Activated T-cell treated with anti-CD3 and anti-CD28 coated beads, Interleukin-2, amount 50 U/mL, for 4 hours (primary cell): ENCODE data around the gene RNF144A. TPM values are rescaled to one million over a fixed set of nuclear protein-coding genes. Genes with fewer than 3 reads are reported as not detected.

Experiments
- ATAC-seq, 2 donors: fragments of 200-7000 bp; cut with Tn5 transposase; one replicate each; pipeline ENCODE4 v1.10.0; 2021
- DNase-seq: peaks from one replicate; pipeline ENCODE4 v3.0.0-alpha.2; 2020
- H3K27me3 Mint-ChIP-seq: one replicate; pipeline ENCODE4 v1.8.0; 2021; ENCODE audit warnings: low read depth, mixed read lengths
- H3K36me3 Mint-ChIP-seq: one replicate; pipeline ENCODE4 v1.8.0; 2022; ENCODE audit warnings: mixed read lengths; ENCODE audit not compliant: insufficient read depth
- H3K4me1 Mint-ChIP-seq: one replicate; pipeline ENCODE4 v1.8.0; 2021; ENCODE audit warnings: low read depth, mixed read lengths
- H3K4me3 Mint-ChIP-seq: one replicate; pipeline ENCODE4 v1.8.0; 2021; ENCODE audit warnings: mild to moderate bottlenecking, moderate library complexity, mixed read lengths
- H3K9me3 Mint-ChIP-seq: one replicate; pipeline ENCODE4 v1.8.0; 2021; ENCODE audit warnings: mixed read lengths
- total RNA-seq, 3 donors: library from RNA; stranded (reverse); gene quantifications; one replicate each; pipeline ENCODE4 v1.2.1, GENCODE V29; 2021

The RNF144A gene
- total RNA-seq, 3 donors from 2014 or later, result 13.7 to 25.6 (median 18.9) TPM

DNA sequence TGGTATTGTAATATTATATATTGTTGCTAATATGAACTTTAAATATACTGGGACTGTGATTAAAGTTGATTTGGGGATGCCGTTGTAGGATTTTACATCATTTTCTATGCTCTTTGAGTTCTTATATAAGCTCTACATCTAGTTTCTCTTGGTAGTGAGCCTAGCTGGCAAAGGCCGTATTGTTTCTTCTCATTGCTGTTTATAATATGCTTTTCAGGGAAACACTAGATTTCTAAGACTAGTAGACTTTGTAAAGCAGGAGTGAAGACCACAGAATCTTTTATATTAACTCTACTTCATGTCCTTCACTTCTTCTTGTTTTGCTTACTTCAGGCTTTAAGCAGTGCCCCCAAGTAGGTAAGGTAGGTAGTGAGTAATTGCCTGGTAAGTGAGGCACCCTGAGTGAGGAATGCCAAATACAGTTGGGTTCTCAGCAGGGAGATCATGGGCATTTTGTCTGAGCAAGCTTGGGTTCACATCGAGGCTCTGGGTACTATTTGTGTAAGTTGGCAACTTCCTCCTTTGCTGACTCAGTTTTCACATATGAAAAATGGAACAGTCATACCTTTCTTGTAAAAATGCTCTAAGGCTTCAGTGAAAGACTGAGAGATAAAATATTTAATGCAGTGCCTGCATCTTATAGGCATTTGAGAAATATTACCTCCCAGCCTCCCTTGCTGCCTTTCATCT, 96.4 kb downstream of the RNF144A start:
- Mint-ChIP-seq H3K4me3 (no peak overlapping the region), H3K36me3 (peaks cover 5% of the 10 kb centered on the region), H3K9me3 (no peaks in the 10 kb centered on the region), H3K4me1 (peaks cover 29% of the 10 kb centered on the region), H3K27me3 (no peaks in the 10 kb centered on the region)
- ATAC-seq (peak; percentile 48 to 56), DNase-seq (no peak)

DNA sequence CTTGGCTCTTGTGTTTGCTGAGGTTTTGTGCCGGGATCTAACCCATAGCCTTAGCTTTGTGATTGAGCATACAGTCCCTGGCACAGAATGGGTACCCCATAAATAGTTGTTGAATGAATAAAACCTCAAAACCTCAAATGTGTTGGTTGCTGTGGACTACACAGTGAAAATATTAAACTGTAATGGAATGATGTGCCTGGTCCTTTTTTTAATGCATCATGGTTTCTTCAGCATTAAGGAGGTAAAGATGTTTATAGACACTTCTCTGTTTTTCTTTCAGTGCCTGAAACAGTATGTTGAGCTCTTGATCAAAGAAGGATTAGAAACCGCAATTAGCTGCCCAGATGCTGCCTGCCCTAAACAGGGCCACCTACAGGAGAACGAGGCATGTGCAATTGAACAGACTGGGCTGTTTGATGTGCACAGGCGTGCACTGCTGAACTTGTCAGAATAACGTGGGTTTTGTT, 97.0 kb downstream of the RNF144A start:
- DNase-seq, result no peak
- no peak overlapping the region for H3K4me3 Mint-ChIP-seq
- no peaks in the 10 kb centered on the region for H3K9me3 Mint-ChIP-seq
- ATAC-seq, result peak; percentile 45 to 52
- no peaks in the 10 kb centered on the region for H3K27me3 Mint-ChIP-seq
- H3K36me3 Mint-ChIP-seq, result peaks cover 3% of the 10 kb centered on the region
- peaks cover 29% of the 10 kb centered on the region for H3K4me1 Mint-ChIP-seq

- Mint-ChIP-seq H3K4me3 (no peak overlapping the region), H3K36me3 (peaks cover 3% of the 10 kb centered on the region), H3K27me3 (no peaks in the 10 kb centered on the region), H3K9me3 (no peaks in the 10 kb centered on the region), H3K4me1 (peaks cover 29% of the 10 kb centered on the region)
- no peak for DNase-seq
- ATAC-seq, result no peak
Measured at GRCh38 chr2:7015007-7015950, 98.1 kb downstream of the RNF144A start.

GRCh38 chr2:7016148-7016547, 98.9 kb downstream of the RNF144A start:
- H3K36me3 Mint-ChIP-seq, result peaks cover 8% of the 10 kb centered on the region
- H3K4me3 Mint-ChIP-seq, result no peak overlapping the region
- no peaks in the 10 kb centered on the region for H3K27me3 Mint-ChIP-seq
- ATAC-seq (no peak), DNase-seq (no peak)
- no peaks in the 10 kb centered on the region for H3K9me3 Mint-ChIP-seq
- H3K4me1 Mint-ChIP-seq, result peaks cover 29% of the 10 kb centered on the region

- peaks cover 14% of the 10 kb centered on the region for H3K36me3 Mint-ChIP-seq
- no peaks in the 10 kb centered on the region for H3K9me3 Mint-ChIP-seq
- peaks cover 28% of the 10 kb centered on the region for H3K4me1 Mint-ChIP-seq
- H3K4me3 Mint-ChIP-seq, result no peak overlapping the region
- no peak for ATAC-seq
- DNase-seq, result no peak
- no peaks in the 10 kb centered on the region for H3K27me3 Mint-ChIP-seq
Measured at GRCh38 chr2:7016601-7017211, 99.5 kb downstream of the RNF144A start.

GRCh38 chr2:7017671-7018281, 100.6 kb downstream of the RNF144A start:
- Mint-ChIP-seq H3K4me1 (peaks cover 20% of the 10 kb centered on the region), H3K9me3 (no peaks in the 10 kb centered on the region), H3K36me3 (peaks cover 19% of the 10 kb centered on the region), H3K4me3 (no peak overlapping the region), H3K27me3 (no peaks in the 10 kb centered on the region)
- no peak for DNase-seq
- ATAC-seq, result no peak

DNA sequence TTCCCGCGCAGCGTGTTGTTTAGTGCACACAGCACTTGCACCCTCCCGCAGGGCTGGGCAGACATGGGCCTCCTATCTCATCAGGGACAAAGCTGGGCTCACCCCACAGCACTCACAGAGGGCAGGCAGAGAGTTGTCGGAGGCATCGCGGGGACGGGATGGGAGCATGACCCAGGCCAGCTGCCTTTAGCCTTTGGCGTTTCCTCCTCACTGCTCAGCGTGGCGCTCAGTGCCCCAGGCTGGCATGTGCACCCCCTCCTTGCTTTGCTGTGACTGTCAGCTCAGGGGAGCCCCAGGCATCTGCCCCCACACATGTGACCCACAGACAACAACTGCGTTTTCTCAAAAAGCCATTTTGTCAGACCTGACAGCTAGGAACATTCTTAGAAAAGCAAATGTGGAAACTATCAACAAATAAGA, 101.1 kb downstream of the RNF144A start:
- H3K4me1 Mint-ChIP-seq, result peaks cover 16% of the 10 kb centered on the region
- peaks cover 22% of the 10 kb centered on the region for H3K36me3 Mint-ChIP-seq
- DNase-seq (no peak), ATAC-seq (no peak)
- H3K9me3 Mint-ChIP-seq, result no peaks in the 10 kb centered on the region
- no peak overlapping the region for H3K4me3 Mint-ChIP-seq
- no peaks in the 10 kb centered on the region for H3K27me3 Mint-ChIP-seq

- peaks cover 12% of the 10 kb centered on the region for H3K4me1 Mint-ChIP-seq
- ATAC-seq, result no peak
- peaks cover 26% of the 10 kb centered on the region for H3K36me3 Mint-ChIP-seq
- DNase-seq, result no peak
- H3K4me3 Mint-ChIP-seq, result no peak overlapping the region
- H3K27me3 Mint-ChIP-seq, result no peaks in the 10 kb centered on the region
- no peaks in the 10 kb centered on the region for H3K9me3 Mint-ChIP-seq
Measured at GRCh38 chr2:7018767-7019166, 101.6 kb downstream of the RNF144A start.

- Mint-ChIP-seq H3K9me3 (no peaks in the 10 kb centered on the region), H3K27me3 (no peaks in the 10 kb centered on the region), H3K36me3 (peaks cover 26% of the 10 kb centered on the region), H3K4me1 (peaks cover 7% of the 10 kb centered on the region), H3K4me3 (no peak overlapping the region)
- no peak for ATAC-seq
- no peak for DNase-seq
Measured at GRCh38 chr2:7019191-7019590, 102.0 kb downstream of the RNF144A start.

GRCh38 chr2:7020059-7020458, 102.8 kb downstream of the RNF144A start:
- Mint-ChIP-seq H3K9me3 (no peaks in the 10 kb centered on the region), H3K36me3 (peaks cover 31% of the 10 kb centered on the region)
- ATAC-seq, result no peak

GRCh38 chr2:7020468-7020867, 103.3 kb downstream of the RNF144A start:
- no peaks in the 10 kb centered on the region for H3K9me3 Mint-ChIP-seq
- peaks cover 28% of the 10 kb centered on the region for H3K36me3 Mint-ChIP-seq
- no peaks in the 10 kb centered on the region for H3K4me1 Mint-ChIP-seq
- no peaks in the 10 kb centered on the region for H3K27me3 Mint-ChIP-seq
- no peak for DNase-seq
- H3K4me3 Mint-ChIP-seq, result no peak overlapping the region
- no peak for ATAC-seq

More at GRCh38 chr2:7020059-7020458, 102.8 kb downstream of the RNF144A start:
- Mint-ChIP-seq H3K27me3 (no peaks in the 10 kb centered on the region), H3K4me1 (no peaks in the 10 kb centered on the region), H3K4me3 (no peak overlapping the region)
- DNase-seq, result no peak

- Mint-ChIP-seq H3K4me1 (no peaks in the 10 kb centered on the region), H3K4me3 (no peak overlapping the region), H3K27me3 (no peaks in the 10 kb centered on the region), H3K36me3 (peaks cover 28% of the 10 kb centered on the region), H3K9me3 (no peaks in the 10 kb centered on the region)
- ATAC-seq, result no peak
- DNase-seq, result no peak
Measured at GRCh38 chr2:7020939-7021470, 103.8 kb downstream of the RNF144A start.

GRCh38 chr2:7022492-7023385, 105.5 kb downstream of the RNF144A start:
- H3K9me3 Mint-ChIP-seq, result no peaks in the 10 kb centered on the region
- no peaks in the 10 kb centered on the region for H3K27me3 Mint-ChIP-seq
- peaks cover 31% of the 10 kb centered on the region for H3K36me3 Mint-ChIP-seq
- ATAC-seq (no peak), DNase-seq (no peak)
- H3K4me3 Mint-ChIP-seq, result no peak overlapping the region
- H3K4me1 Mint-ChIP-seq, result no peaks in the 10 kb centered on the region
